Measurements from ENCODE around the gene CHERP.

The CHERP gene

DNA sequence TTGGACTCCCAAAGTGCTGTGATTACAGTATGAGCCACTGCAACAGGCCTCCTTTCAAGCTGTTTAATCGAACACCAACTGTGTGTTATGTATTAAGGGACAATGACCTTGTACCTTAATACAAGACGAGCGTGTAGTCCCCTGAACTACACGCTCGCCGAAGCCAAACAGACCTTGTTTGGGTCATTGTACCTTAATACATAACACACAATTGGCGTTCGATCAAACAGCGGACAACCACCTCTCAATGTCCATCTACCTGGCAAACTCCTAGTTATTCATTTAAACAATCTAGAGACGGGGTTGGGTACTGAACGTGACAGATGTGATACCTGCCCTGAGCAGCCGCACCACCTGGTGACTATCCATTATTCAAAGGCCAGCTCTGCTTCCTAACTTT, 1.3 kb downstream of the CHERP start:
- no peak for DNase-seq

DNA sequence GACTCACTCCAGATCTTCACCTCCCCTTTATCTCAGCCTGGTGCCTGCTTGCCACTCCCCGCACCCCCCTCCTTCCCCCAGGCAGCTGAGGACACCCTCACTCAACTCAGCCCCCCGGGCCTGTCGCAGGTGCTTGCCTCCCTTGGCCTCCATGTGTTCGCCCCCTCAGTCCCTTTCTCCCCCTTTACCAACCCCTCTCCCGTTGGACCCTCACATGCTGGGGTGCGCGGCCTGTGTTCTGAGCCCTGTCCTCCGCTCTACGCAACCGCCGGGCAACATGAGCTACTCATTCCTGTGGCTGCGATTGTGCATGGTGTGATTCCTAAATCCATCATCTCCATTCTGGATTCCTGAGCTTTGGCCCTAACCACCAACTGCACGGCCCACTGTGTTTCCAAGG, 5.1 kb downstream of the CHERP start:
- no peak for DNase-seq

DNA sequence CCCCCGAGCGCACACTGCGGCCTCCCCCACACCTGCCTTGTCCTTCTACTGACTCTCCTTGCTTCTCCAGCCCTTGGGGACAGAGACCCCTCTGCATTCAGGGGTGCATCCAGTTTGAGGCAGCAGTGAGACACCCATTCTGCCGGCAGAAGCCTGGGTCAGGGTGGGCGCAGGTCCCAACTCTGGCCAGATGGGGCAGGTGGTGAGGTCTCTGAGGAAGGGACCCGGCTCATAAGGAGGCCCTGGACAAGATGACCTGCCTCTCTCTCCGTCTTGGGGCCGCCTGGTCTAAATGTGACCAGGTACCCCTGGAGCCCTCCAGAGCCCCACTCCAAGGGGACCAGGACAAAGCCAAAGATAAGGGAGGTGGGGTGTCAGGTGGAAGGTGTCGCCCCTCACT, 6.1 kb downstream of the CHERP start:
- no peak for DNase-seq

DNA sequence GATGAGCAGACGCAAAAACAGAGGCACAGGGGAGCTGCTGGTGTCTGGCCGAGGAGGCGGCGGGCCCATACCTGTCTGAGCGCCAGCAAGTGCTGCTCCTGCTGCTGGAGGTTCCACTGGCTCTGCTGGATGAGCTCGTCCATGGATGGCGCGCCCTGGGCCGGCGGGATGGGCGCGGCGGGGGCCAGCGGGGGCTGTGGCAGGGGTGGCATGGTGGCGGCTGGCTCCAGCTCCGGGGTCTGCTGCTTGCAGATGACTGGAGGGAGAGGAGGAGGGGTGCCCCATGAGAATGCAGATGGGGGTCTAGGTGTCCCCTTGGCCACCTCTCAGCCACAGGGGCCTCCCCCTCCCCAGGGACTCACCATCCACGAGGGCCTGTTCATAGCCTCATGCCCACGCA, 6.9 kb downstream of the CHERP start:
- DNase-seq = no peak

DNA sequence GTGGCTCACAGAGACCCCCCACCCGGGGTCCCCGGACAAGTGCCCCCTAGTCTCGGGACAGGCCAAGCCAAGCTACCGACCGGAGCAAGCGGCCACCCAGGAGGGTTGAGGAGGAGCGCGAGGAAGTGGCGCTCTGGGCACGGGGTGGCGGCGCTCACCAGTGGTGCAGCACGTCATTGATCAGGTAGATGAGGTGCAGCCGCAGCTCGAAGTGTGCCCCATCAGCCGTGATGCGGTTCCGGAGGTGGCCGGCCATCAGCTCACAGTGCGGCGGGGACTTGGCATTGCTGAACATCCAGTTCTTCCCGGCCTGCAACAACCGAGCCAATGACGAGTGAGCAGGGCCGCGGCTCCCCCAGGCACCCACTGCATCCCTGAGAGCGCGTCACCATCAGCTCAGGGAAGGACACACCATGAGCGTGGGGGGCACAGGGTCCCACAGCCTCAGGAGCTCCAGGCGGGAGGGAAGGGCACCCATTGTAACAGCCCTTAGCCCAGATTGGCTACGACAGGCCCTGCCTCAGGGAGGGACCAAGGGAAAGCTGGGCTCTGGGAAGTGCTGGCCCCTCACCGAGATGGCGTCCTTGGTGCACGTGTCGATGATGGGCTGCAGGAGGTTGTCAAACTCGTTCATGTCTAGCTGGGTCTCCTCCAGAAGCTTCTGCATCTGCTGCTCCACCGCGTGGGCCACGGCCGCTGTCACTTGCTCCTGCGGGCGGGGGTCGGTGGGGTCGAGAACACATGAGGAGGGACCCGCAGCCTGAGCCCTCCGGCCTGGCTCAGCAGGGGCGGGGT, 9.6 kb downstream of the CHERP start:
- no peak for DNase-seq

DNA sequence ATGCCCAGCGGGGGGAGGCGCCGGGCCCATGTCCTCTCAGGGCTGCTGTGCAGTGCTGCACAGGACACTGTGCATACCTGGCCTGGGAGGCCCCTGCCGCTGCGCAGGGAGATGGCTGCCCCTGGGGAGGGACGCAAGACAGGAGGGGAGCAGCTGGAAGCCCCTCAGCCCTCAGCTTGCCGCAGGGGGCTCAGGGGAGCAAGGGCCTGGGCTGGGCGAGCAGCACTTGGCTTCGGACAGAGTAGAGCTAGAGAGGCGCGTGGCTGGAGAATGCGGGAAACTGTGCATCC, 10.9 kb downstream of the CHERP start:
- DNase-seq = no peak

DNA sequence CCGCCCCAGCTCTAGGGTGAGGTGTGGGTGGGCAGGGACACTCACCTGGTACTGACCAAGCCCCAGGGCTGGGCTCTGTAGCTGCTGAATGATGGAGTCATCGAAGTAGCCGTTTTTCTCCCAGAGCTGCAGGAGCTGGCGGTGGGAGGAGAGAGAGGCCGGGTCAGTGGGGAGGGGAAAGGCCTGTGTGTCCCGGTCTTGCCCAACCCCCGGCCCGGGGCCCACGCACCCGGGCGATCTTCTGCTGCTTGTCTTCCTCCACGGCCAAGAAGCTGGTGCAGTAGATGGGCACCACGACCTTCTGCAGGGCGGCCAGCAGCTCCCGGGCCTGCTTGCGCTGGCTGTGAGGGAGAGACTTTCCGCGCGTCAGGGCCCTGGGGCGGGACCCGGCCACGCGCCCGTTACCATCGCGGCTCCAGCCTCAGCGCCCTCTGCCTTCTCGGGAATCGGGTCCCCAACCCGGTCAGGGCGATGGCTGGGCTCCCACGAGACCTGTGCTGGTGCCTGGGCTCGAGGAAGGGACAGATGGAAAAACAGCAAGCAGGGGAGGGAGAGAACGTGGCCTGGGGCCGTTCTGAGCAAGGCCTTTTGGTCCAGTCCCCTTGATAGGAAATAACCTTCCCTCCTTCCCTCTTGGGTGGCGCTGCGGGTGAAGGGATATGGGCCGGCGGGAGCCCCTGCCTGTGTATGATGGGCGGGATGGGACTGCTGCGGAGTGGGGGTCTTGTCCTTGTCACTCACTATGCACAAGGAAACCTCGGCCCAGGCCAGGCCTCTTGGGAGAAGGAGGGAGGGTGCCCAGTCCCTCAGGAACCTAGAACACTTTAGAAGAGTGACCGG, 11.5 kb downstream of the CHERP start:
- no peak for DNase-seq

DNA sequence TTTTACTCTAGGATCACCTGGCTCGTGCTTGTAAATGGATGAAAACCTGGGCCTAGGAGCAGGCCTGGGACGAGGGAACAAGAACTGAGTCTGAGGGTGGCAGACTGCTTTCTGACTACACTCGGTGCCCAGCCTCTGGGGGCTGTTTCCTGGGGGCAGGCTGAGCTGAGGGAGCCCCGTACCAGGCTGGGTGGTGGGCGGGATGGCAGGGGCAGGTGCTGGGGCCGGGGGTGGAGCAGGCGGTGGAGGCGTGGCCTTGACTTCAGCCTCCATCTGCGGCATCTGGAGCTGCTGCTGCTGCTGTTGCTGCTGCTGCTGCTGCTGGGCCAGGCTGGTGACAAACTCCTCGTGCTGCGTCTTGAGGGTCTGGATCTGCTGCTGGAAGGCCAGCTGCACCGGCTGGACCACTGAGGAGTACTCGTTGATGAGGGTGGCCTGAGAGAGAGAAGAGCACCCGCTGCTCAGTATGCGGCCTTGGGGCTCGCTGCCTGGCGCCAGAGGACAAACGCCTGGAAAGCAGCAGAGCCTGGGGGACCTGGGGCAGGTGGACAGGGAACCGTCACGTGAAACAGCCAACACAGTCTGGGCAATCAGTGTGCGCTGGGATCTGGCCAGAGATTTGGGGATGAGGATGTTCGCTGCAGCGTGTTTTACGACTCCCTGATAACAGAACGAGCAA, 12.6 kb downstream of the CHERP start:
- DNase-seq = no peak

DNA sequence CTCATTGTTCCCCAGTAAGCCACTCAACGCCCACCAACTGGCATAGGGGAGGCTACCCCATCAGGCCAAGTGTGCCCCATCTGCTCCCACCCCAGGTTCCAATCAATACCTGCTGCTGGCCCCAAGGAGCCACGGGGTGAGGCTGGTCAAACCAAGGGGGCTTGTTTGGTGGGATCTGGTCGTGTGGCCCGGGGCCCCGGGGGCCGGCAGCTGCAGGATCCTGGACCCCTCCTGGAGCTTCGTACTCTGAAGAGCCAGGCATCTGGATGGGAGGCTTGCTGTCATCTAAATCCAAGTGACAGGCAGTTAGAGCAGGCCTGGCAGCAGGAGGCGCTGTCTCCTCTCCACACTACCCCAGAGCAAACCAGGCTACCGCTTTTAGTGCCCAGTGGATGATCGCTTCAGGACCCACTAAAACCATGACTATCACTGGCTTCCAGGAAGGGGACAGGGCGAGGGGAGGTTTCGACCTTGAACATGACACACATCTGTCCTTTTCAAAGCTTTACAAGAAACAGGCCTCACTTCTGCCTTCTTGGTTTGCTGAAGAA, 14.2 kb downstream of the CHERP start:
- DNase-seq = peak; percentile 29

DNA sequence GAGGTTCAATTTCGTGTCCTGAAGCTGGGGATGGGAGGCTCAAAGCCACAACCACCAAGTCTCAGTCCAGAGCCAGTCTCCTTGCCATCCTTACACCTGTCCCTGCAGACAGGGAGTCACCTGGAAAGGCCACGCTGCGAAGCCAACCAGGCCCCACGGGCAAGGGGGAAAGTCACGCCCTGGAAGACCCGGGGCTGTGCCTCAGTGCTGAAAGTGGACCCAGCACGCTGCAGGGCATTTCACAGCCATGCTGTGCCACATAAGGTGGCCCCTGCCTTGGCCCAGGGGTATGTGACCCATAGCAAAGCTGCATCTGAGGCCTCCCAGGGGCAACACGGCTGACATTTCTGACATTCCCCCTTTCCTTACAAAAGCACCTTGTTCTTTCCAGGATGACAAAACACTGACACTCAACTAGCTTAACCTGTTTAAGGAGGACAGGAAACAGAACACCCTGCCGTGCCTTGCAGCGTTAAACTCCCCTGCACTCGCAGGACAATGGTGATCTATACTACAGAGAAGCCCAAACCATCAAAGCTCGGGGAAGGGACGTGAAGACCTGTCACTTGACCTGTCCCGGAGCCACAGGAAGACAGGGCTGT, 14.8 kb downstream of the CHERP start:
- no peak for DNase-seq

DNA sequence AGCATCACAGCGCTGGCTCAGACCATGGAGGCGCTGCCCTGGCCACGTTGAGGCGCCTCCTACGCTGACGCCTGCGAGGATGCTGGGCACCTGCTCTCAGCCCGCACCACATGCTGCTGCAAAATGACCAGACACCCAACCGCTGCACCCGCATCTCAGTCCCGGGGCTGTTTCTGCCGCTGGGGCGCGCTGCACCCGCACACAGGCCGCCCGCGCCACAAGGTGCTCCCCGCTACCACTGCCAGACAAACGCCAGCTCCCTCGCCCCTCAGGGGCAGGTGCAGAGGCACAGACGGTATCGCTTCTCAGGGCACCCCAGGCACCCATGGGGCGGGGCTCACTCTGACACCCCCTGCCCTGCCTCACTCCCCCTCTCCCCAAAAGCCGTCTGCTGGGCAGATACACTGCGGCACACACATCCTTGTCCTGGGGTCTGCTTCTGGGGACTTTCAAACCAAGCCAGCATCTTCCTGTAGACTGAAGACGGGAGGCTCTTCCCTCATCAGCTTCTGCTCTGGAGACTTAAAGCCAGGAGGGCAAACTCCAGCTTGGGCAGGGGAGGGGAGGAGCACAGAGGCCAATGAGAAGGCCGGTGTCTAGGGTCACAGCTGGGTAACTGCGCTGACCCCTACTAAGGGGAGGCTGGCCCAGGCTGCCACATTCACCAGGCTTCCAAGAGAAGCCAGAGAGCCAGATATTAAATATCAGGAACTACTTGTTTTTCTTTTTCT, 16.3 kb downstream of the CHERP start:
- DNase-seq = no peak

DNA sequence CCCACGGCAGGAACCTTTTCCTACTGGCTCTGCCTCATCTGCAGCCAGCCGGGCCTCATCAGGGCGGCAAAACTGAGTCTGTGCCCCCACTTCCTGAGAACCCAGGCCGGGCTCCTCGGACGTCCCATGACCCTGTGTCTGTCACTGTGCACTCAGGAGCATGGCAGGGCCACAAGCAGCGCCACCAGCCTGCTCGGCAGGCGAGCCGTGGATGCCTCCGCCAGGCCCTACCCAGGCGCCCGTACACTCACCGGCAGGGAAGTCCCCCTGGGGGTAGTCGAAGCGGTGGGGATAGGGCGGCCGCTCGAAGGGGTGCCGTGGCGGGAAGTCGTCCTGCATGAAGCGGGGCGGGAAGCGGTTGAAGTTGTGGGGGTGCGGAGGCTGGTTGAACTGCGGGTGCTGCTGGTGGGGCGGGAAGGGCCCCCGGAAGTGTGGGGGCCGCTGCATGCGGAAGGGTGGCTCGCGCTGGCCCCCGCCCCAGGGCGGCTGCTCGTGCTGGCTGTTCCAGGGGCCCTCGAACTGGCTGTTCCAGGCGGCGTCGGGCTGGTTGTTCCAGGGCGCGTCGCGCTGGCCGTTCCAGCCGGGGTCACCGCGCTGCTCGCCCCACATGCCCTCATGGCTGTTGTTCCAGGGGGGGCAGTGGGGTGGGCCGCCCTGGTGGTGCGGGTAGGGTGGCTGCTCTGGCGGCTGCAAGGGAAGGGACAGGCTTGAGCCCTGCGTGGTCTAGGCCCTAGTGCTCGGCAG, 17.1 kb downstream of the CHERP start:
- DNase-seq = no peak

DNA sequence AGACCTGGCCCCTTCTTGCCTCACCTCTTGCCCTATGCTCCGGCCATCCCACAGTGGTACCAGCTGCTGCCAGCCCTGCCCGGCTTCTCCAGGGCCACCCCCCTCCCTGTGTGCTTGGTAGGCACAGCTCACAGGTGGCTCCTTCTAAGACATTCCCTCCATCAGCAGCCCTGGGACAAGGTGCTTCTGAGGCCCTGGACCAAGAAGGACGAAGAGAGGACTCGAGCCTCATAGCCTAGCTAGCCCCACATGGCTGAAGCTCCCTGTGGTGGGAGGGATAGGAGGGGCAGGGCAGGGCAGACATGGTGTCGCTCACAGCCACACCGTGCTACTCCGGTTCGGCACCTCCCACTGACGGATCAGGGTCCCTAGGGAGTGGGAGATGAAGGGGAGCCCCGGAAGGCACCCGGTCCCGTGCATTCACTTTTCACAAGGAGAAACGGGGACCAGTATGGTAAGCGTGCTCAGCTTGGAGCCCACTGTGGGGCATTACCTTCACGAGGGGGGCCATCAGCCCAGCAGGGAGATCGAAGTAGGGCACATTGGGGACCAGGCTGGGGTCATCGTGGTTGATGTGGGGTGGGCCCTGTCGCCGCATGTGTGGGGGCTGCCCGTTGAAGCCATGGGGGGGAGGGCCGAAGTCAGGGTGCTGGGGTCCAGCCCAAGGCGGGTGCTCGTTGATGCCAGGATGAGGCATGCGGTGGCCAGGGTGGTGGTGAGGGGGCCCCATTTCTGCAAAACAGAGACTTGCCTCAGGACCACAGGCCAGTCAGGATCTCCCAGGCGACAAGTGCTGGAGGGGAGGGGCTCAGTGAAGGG, 19.5 kb downstream of the CHERP start:
- DNase-seq = no peak

DNA sequence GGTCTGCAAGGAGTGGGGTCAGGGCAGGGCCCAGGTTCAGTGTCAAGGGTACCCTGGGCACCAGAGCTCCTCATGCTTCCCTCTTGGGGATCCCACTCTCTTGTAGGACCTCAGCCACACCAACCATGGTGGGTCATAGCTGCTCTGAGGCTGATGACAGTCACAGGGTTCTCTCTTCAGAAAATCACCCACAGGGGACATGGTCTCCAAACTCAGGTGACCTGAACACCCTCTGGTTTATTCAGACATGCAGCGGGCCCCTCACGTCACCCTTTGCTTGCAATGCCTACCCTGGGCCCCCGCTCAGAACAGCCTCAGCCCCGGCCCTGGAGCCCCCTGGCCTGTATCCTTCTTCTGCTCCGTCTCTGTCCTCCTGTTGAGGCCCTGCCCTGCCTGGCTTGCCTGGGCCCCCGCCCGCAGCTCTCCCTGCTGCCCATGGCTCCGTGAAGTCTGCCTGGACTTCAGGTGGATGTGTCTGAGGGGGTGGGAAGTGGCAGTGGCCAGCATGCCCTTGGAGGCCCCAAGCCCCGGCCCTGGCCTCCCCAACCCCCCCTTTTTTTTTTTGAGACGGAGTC, 20.4 kb downstream of the CHERP start:
- DNase-seq = no peak

DNA sequence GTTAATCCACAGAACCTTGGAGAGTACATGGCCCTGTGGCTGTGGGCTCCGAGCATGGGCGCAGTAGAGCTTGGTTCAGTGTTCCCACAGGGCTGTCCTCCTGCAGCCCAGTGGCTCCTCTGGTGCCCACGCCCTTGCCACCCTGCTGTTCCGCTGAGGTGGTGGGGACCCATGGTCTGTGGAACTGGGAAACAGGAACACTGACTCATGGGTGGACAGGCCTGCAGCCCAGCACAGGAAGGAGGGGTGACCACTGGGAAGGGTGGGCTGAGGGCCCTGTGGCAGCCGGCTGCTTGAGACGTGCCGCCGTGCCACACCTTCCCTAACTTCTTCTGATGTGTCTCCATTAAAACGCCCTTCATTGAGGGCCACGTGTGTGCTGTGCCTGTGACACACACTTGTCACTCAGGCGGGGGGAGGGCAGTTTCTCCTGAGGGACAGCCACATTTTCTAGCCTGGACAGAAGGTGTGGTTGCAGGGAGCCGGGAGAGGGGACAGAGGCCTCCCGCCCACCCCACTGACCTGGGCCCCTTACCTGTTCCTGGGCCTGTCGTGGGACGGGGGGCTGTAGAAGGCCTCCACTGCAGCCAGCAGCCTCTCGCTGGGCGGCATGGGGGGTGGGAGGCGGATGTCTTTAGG, 21.1 kb downstream of the CHERP start:
- DNase-seq = no peak

DNA sequence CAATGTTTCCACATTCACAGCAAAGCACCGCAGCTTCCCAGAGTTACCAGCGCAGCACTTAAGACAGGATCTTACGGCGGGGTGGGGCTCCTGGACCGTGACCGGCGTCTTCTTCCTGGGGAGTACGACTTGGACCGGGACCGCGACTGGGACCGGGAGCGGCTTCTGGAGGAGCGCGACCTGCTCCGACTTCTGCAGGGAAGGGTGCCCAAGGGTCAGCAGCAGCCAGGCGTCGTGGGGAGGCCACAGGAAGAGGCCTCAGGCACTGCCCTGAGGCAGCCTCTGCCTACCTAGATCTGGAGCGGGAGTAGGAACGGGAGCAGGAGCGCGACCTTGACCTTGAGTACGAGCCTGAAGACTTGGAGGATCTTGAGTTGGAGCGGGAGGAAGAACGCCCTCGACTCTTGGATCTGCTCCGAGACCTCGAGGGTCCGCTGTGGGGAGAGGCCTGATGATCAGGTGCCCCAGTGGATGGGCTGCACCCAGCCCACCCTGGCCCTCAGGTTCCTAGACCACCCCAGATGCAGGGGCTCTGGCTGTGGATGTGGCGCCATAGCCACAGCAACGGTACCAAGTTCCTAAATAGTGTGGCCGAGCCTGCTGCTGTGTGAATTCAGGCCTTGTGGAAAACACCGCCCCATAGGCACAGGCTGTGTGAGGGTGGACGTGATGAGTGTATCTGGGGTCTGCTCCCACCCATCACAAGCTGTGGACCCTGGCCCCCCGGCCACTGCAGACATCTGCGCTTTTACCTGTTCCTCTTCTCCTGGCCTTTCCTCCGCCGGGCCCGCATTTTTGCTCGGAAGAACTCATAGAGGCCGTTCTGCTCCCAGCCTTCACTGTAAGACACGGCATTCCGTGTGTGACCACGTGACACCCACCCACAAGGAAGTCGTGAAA, 21.9 kb downstream of the CHERP start:
- no peak for DNase-seq

DNA sequence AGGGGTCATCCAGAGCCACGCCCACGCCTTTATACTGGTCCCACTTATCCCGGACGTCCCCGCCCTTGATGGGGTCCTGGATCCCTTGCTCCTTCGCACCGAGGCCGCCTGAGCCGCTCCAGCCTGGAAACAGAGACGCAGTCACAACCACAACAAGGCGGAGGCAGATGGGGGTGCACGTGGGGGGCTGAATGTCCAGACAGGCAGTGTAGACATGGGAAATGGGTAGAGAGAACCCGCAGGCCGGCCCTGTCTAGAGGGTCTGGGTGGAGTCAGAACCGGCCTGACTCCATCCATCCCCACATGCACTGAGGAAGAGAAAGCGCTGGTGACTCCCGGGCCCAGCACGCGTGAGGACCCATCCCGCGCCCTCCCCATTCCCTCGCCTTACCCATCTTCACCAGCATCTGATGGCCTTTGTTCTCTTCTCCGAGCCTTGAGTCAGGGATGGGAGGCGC, 23.0 kb downstream of the CHERP start:
- no peak for DNase-seq

DNA sequence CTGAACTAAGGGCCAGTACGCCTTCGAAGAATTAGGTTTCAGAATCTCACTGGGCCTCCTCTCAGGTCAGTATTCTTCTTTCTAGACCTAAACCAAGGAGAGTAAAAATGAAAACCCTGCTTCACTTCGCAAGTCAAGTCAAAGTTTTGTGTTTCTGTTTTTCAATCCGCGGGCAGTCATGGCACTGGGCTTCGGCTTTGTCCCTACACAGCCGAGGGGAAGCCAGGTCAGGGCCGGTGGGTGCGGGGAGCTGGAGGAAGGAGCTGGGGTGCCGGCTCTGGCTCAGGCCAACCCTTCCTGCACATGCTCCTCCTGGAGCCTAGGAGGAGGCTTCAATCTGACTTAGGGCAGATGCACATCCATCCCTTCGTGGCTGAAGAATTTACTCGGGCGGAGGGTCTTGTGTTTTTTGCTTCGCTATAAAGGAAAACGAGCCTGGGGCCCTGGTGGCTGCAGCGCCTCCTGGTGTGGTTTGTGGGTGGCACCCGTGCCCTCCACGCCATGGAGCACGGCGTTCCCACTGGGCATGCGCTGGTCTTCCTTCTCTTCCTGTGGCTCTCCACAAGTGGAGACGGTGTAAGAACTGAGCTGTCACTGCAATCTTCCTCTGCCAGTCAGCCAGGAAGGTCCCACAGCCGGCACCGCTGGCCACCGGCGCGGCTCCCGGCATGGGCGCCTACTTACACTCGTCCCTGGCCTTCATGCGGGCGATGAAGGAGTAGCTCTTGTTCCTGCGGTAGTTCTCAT, 23.6 kb downstream of the CHERP start:
- no peak for DNase-seq

Data from suppressor macrophage treated with lipopolysaccharide for 4 hours (primary cell).